Hepatocyte (in vitro differentiated cells): ENCODE results near the gene RABGAP1. TPM values are rescaled to one million over a fixed set of nuclear protein-coding genes. Genes with fewer than 3 reads are reported as not detected.

Source experiments
- DNase-seq: peaks from one replicate; pipeline ENCODE4 v3.0.0-alpha.2; 2016; ENCODE audit warnings: low spot score
- H2AFZ ChIP-seq: fragments of 200-600 bp; sonication (generic); 2 replicates; pipeline ENCODE4 v1.6.0; 2016; ENCODE audit warnings: antibody characterized with exemption, mild to moderate bottlenecking
- H3K27ac ChIP-seq: fragments of 200-600 bp; sonication (generic); 2 replicates; pipeline ENCODE4 v1.5.1; 2016; ENCODE audit warnings: mild to moderate bottlenecking
- H3K27me3 ChIP-seq: fragments of 200-600 bp; sonication (generic); 2 replicates; pipeline ENCODE4 v1.6.1; 2016
- H3K36me3 ChIP-seq: fragments of 200-600 bp; sonication (generic); replicated peaks from 2 replicates; pipeline ENCODE4 v1.5.1; 2016; ENCODE audit warnings: low read depth; ENCODE audit not compliant: insufficient read depth
- H3K4me1 ChIP-seq: fragments of 200-600 bp; sonication (generic); 2 replicates; pipeline ENCODE4 v1.5.1; 2016; ENCODE audit warnings: mild to moderate bottlenecking, moderate library complexity; ENCODE audit not compliant: insufficient read depth
- H3K4me2 ChIP-seq: fragments of 200-600 bp; sonication (generic); 2 replicates; pipeline ENCODE4 v1.6.0; 2016
- H3K4me3 ChIP-seq: fragments of 200-600 bp; sonication (generic); 2 replicates; pipeline ENCODE4 v1.5.1; 2016; ENCODE audit warnings: mild to moderate bottlenecking
- H3K79me2 ChIP-seq: fragments of 200-600 bp; sonication (generic); 2 replicates; pipeline ENCODE4 v1.6.0; 2017; ENCODE audit warnings: mild to moderate bottlenecking
- H3K9me2 ChIP-seq: fragments of 200-600 bp; sonication (generic); replicated peaks from 2 replicates; pipeline ENCODE4 v1.6.0; 2017; ENCODE audit warnings: mild to moderate bottlenecking; ENCODE audit not compliant: insufficient read depth
- H3K9me3 ChIP-seq: fragments of 200-600 bp; sonication (generic); 2 replicates; pipeline ENCODE4 v1.5.1; 2016; ENCODE audit warnings: low read depth, mild to moderate bottlenecking
- H4K20me1 ChIP-seq: fragments of 200-600 bp; sonication (generic); 2 replicates; pipeline ENCODE4 v1.6.0; 2016; ENCODE audit warnings: mild to moderate bottlenecking; ENCODE audit not compliant: insufficient read depth, poor library complexity, severe bottlenecking
- EZH2 ChIP-seq: fragments of 200-600 bp; sonication (generic); IDR thresholded peaks from 2 replicates; pipeline ENCODE4 v1.6.1; 2016; ENCODE audit warnings: antibody characterized with exemption, mild to moderate bottlenecking, borderline replicate concordance
- EZH2phosphoT487 ChIP-seq: fragments of 200-600 bp; sonication (generic); IDR thresholded peaks from one replicate; pipeline ENCODE4 v1.6.1; 2018; ENCODE audit warnings: antibody characterized with exemption, mild to moderate bottlenecking, low read depth, moderate library complexity; ENCODE audit not compliant: unreplicated experiment, severe bottlenecking
- WGBS: methylation state at CpG from one replicate; pipeline ENCODE4 v1.1.6; 2016; ENCODE audit warnings: low lambda C conversion rate; ENCODE audit errors: missing lambda C conversion rate; 5-methylcytosine and 5-hydroxymethylcytosine counted together
- polyA plus RNA-seq: library from polyadenylated mRNA; unstranded; fragments of >200 nt; fragmentation: Nextera tagmentation; extraction: Ambion mirVana; gene quantifications from 2 replicates; pipeline ENCODE4 v1.2.1, GENCODE V29; 2016
- total RNA-seq: library from RNA; depleted of rRNA; stranded (reverse); fragments of >200 nt; gene quantifications from 2 replicates; pipeline ENCODE4 v1.2.3, GENCODE V29; 2014
- TF ChIP-seq, protein P1 (sequence below): fragments of 200-600 bp; sonication (generic); IDR thresholded peaks from 2 replicates; pipeline ENCODE4 v1.5.1; 2016; ENCODE audit warnings: antibody characterized with exemption, mild to moderate bottlenecking; ENCODE audit not compliant: poor library complexity

The RABGAP1 gene
- total and polyA plus RNA-seq, 2 experiments from 2014 or later, result 26.8 to 58.4 TPM

- Histone ChIP-seq H3K4me3 (no peak overlapping the region), H3K4me2 (no peak overlapping the region), H4K20me1 (no peaks in the 10 kb centered on the region), H3K27me3 (no peaks in the 10 kb centered on the region), H3K4me1 (peaks cover 4% of the 10 kb centered on the region), H2AFZ (no peak overlapping the region), H3K27ac (no peak overlapping the region), H3K9me3 (no peaks in the 10 kb centered on the region), H3K36me3 (no peaks in the 10 kb centered on the region), H3K79me2 (no peaks in the 10 kb centered on the region), H3K9me2 (no peaks in the 10 kb centered on the region)
- TF ChIP-seq EZH2, result no peak
- no peak for TF ChIP-seq EZH2phosphoT487
- TF ChIP-seq, protein P1, sequence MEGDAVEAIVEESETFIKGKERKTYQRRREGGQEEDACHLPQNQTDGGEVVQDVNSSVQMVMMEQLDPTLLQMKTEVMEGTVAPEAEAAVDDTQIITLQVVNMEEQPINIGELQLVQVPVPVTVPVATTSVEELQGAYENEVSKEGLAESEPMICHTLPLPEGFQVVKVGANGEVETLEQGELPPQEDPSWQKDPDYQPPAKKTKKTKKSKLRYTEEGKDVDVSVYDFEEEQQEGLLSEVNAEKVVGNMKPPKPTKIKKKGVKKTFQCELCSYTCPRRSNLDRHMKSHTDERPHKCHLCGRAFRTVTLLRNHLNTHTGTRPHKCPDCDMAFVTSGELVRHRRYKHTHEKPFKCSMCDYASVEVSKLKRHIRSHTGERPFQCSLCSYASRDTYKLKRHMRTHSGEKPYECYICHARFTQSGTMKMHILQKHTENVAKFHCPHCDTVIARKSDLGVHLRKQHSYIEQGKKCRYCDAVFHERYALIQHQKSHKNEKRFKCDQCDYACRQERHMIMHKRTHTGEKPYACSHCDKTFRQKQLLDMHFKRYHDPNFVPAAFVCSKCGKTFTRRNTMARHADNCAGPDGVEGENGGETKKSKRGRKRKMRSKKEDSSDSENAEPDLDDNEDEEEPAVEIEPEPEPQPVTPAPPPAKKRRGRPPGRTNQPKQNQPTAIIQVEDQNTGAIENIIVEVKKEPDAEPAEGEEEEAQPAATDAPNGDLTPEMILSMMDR, result no peak
- WGBS, result 86% methylated on average over 3 of the region's 3 CpGs
- no peak for DNase-seq
Observed at GRCh38 chr9:123011878-123012528, 71.2 kb downstream of the RABGAP1 start.

- H3K4me3 ChIP-seq, result no peak overlapping the region
- TF ChIP-seq, protein P1, result no peak
- TF ChIP-seq EZH2 (no peak), EZH2phosphoT487 (no peak)
- no peak for DNase-seq
- no peaks in the 10 kb centered on the region for H3K27me3 ChIP-seq
- H3K9me3 ChIP-seq, result no peaks in the 10 kb centered on the region
- H3K79me2 ChIP-seq, result no peaks in the 10 kb centered on the region
- H3K4me1 ChIP-seq, result peaks cover 4% of the 10 kb centered on the region
- H3K9me2 ChIP-seq, result no peaks in the 10 kb centered on the region
- 95% methylated on average over 1 of the region's 1 CpG for WGBS
- H2AFZ ChIP-seq, result no peak overlapping the region
- no peaks in the 10 kb centered on the region for H4K20me1 ChIP-seq
- H3K27ac ChIP-seq, result no peak overlapping the region
- H3K36me3 ChIP-seq, result no peaks in the 10 kb centered on the region
- no peak overlapping the region for H3K4me2 ChIP-seq
Observed at GRCh38 chr9:123016631-123017030, 75.8 kb downstream of the RABGAP1 start.

- TF ChIP-seq EZH2phosphoT487 (no peak), EZH2 (no peak)
- TF ChIP-seq, protein P1, result no peak
- Histone ChIP-seq H3K4me3 (no peak overlapping the region), H3K4me2 (no peak overlapping the region), H3K4me1 (no peaks in the 10 kb centered on the region), H4K20me1 (no peaks in the 10 kb centered on the region), H3K9me3 (no peaks in the 10 kb centered on the region), H3K27ac (no peak overlapping the region), H2AFZ (no peak overlapping the region), H3K27me3 (no peaks in the 10 kb centered on the region), H3K79me2 (no peaks in the 10 kb centered on the region), H3K9me2 (no peaks in the 10 kb centered on the region), H3K36me3 (no peaks in the 10 kb centered on the region)
- DNase-seq, result no peak
- 96% methylated on average over 2 of the region's 2 CpGs for WGBS
Observed at GRCh38 chr9:123020796-123021195, 80.0 kb downstream of the RABGAP1 start.

- DNase-seq, result no peak
- Histone ChIP-seq H3K4me3 (no peak overlapping the region), H3K9me2 (no peaks in the 10 kb centered on the region), H4K20me1 (no peaks in the 10 kb centered on the region), H3K9me3 (no peaks in the 10 kb centered on the region), H3K27me3 (no peaks in the 10 kb centered on the region), H3K36me3 (no peaks in the 10 kb centered on the region), H3K4me2 (no peak overlapping the region), H3K27ac (no peak overlapping the region), H3K4me1 (peaks cover 4% of the 10 kb centered on the region), H3K79me2 (peaks cover 6% of the 10 kb centered on the region), H2AFZ (no peak overlapping the region)
- TF ChIP-seq, protein P1, result no peak
- no peak for TF ChIP-seq EZH2
- 78% methylated on average over 1 of the region's 1 CpG for WGBS
Observed at GRCh38 chr9:123026425-123026824, 85.6 kb downstream of the RABGAP1 start.
